WTC11 (cell line): Measurements from ENCODE around the gene ICE2. TPM values are rescaled to one million over a fixed set of nuclear protein-coding genes. Genes with fewer than 3 reads are reported as not detected.
A peak's percentile ranks its signal among the peaks of the same experiment; 100 is the strongest.

ENCODE experiments used
- ATAC-seq: fragments of 200-7000 bp; cut with Tn5 transposase; 2 replicates; pipeline ENCODE4 v1.10.0; 2021; ENCODE audit warnings: mild to moderate bottlenecking, moderate library complexity
- CTCF ChIA-PET: fragments of 300-600 bp; sonication (Branson Sonifier 250); formaldehyde crosslinking; loops from one replicate; lab custom pipeline; 2021; ENCODE audit warnings: antibody characterized with exemption; lab: Charles Lee
- POLR2A ChIA-PET: fragments of 350-600 bp; sonication (Branson Sonifier 250); formaldehyde crosslinking; loops from one replicate; lab custom pipeline; 2021; ENCODE audit warnings: antibody characterized with exemption; lab: Charles Lee
- DNase-seq: peaks from one replicate; pipeline ENCODE4 v3.0.0; 2021; ENCODE audit warnings: low spot score
- H3K27ac Mint-ChIP-seq: 2 replicates; pipeline ENCODE4 v1.8.0; 2021; ENCODE audit warnings: mixed read lengths
- H3K27me3 Mint-ChIP-seq: 2 replicates; pipeline ENCODE4 v1.8.0; 2021; ENCODE audit warnings: low read depth, mild to moderate bottlenecking, moderate library complexity, mixed read lengths
- H3K36me3 Mint-ChIP-seq: 2 replicates; pipeline ENCODE4 v1.8.0; 2021; ENCODE audit warnings: mixed read lengths
- H3K4me1 Mint-ChIP-seq: 2 replicates; pipeline ENCODE4 v1.8.0; 2022; ENCODE audit warnings: mixed read lengths
- H3K4me3 Mint-ChIP-seq: 2 replicates; pipeline ENCODE4 v1.8.0; 2021; ENCODE audit warnings: mild to moderate bottlenecking, moderate library complexity, mixed read lengths
- H3K9me3 Mint-ChIP-seq: 2 replicates; pipeline ENCODE4 v1.8.0; 2021; ENCODE audit warnings: mixed read lengths
- ELF4 ChIP-seq: sonication (generic); formaldehyde crosslinking; IDR thresholded peaks from 2 replicates; pipeline ENCODE4 v1.8.1; 2022; ENCODE audit warnings: low read depth, mild to moderate bottlenecking, moderate library complexity, missing genetic modification reagents
- GTF2I ChIP-seq: fragments of 250-450 bp; sonication (Bioruptor Pico); conservative IDR thresholded peaks from 2 replicates; pipeline ENCODE4 v1.4.0; 2021; ENCODE audit warnings: mild to moderate bottlenecking
- JUN ChIP-seq: sonication (generic); formaldehyde crosslinking; IDR thresholded peaks from 2 replicates; pipeline ENCODE4 v1.8.0; 2023; ENCODE audit warnings: mild to moderate bottlenecking, missing genetic modification reagents
- PRRX2 ChIP-seq: fragments of 250-450 bp; sonication (Bioruptor Pico); IDR thresholded peaks from 2 replicates; pipeline ENCODE4 v1.8.0; 2021; ENCODE audit warnings: mild to moderate bottlenecking
- TEAD1 ChIP-seq: sonication (generic); formaldehyde crosslinking; IDR thresholded peaks from 2 replicates; pipeline ENCODE4 v1.8.0; 2022; ENCODE audit warnings: mild to moderate bottlenecking, missing genetic modification reagents
- TEAD4 ChIP-seq: sonication (generic); formaldehyde crosslinking; IDR thresholded peaks from 2 replicates; pipeline ENCODE4 v1.8.0; 2022; ENCODE audit warnings: mild to moderate bottlenecking, missing genetic modification reagents
- TP53 ChIP-seq: sonication (generic); formaldehyde crosslinking; IDR thresholded peaks from 2 replicates; pipeline ENCODE4 v1.8.1; 2023; ENCODE audit warnings: mild to moderate bottlenecking, missing genetic modification reagents
- ZNF138 ChIP-seq: sonication (generic); formaldehyde crosslinking; conservative IDR thresholded peaks from 2 replicates; pipeline ENCODE4 v1.8.1; 2022; ENCODE audit warnings: mild to moderate bottlenecking, moderate library complexity, missing genetic modification reagents
- ZNF263 ChIP-seq: sonication (generic); formaldehyde crosslinking; IDR thresholded peaks from 2 replicates; pipeline ENCODE4 v1.8.1; 2022; ENCODE audit warnings: low read depth, mild to moderate bottlenecking, moderate library complexity, missing genetic modification reagents
- ZNF317 ChIP-seq: sonication (generic); formaldehyde crosslinking; IDR thresholded peaks from 2 replicates; pipeline ENCODE4 v1.8.1; 2023; ENCODE audit warnings: low read depth, mild to moderate bottlenecking, moderate library complexity, missing genetic modification reagents, borderline replicate concordance
- ZNF416 ChIP-seq: fragments of 250-450 bp; sonication (Bioruptor Pico); IDR thresholded peaks from 2 replicates; pipeline ENCODE4 v1.9.0; 2021; ENCODE audit warnings: mild to moderate bottlenecking, inconsistent platforms
- ZNF423 ChIP-seq: fragments of 250-450 bp; sonication (Bioruptor Pico); IDR thresholded peaks from 2 replicates; pipeline ENCODE4 v2.1.2; 2022; ENCODE audit warnings: mild to moderate bottlenecking, moderate library complexity
- total RNA-seq: library from RNA; stranded (reverse); gene quantifications from 3 replicates; pipeline ENCODE4 v1.2.3, GENCODE V29; 2021
- TF ChIP-seq, protein P1 (sequence below): fragments of 250-450 bp; sonication (Bioruptor Pico); IDR thresholded peaks from 2 replicates; pipeline ENCODE4 v2.1.2; 2022; ENCODE audit warnings: mild to moderate bottlenecking, moderate library complexity
- TF ChIP-seq, protein P2 (sequence below): sonication (generic); formaldehyde crosslinking; IDR thresholded peaks from 2 replicates; pipeline ENCODE4 v1.8.1; 2022; ENCODE audit warnings: low read depth, mild to moderate bottlenecking, moderate library complexity, missing genetic modification reagents, borderline replicate concordance
- TF ChIP-seq, protein P3 (sequence below): sonication (generic); formaldehyde crosslinking; IDR thresholded peaks from 2 replicates; pipeline ENCODE4 v1.8.0; 2022; ENCODE audit warnings: mild to moderate bottlenecking, missing genetic modification reagents
- TF ChIP-seq, protein P4 (sequence below): sonication (generic); formaldehyde crosslinking; IDR thresholded peaks from 2 replicates; pipeline ENCODE4 v1.8.1; 2022; ENCODE audit warnings: mild to moderate bottlenecking, moderate library complexity, missing genetic modification reagents
- TF ChIP-seq, protein P5 (sequence below): sonication (generic); formaldehyde crosslinking; IDR thresholded peaks from 2 replicates; pipeline ENCODE4 v1.8.1; 2023; ENCODE audit warnings: mild to moderate bottlenecking, missing genetic modification reagents
- TF ChIP-seq, protein P6 (sequence below): fragments of 250-450 bp; sonication (Bioruptor Pico); IDR thresholded peaks from 2 replicates; pipeline ENCODE4 v1.9.0; 2021; ENCODE audit warnings: moderate library complexity, mild to moderate bottlenecking, inconsistent platforms, borderline replicate concordance
- TF ChIP-seq, protein P7 (sequence below): sonication (generic); formaldehyde crosslinking; IDR thresholded peaks from 2 replicates; pipeline ENCODE4 v1.8.1; 2023; ENCODE audit warnings: mild to moderate bottlenecking, moderate library complexity, missing genetic modification reagents
- TF ChIP-seq, protein P8 (sequence below): sonication (generic); formaldehyde crosslinking; IDR thresholded peaks from 2 replicates; pipeline ENCODE4 v1.8.1; 2022; ENCODE audit warnings: missing genetic modification reagents, borderline replicate concordance
- TF ChIP-seq, protein P9 (sequence below): sonication (generic); formaldehyde crosslinking; IDR thresholded peaks from 2 replicates; pipeline ENCODE4 v1.8.1; 2022; ENCODE audit warnings: mild to moderate bottlenecking, missing genetic modification reagents, moderate library complexity, borderline replicate concordance

The ICE2 gene
- total RNA-seq, 1 experiment from 2014 or later, result 76.9 TPM

DNA sequence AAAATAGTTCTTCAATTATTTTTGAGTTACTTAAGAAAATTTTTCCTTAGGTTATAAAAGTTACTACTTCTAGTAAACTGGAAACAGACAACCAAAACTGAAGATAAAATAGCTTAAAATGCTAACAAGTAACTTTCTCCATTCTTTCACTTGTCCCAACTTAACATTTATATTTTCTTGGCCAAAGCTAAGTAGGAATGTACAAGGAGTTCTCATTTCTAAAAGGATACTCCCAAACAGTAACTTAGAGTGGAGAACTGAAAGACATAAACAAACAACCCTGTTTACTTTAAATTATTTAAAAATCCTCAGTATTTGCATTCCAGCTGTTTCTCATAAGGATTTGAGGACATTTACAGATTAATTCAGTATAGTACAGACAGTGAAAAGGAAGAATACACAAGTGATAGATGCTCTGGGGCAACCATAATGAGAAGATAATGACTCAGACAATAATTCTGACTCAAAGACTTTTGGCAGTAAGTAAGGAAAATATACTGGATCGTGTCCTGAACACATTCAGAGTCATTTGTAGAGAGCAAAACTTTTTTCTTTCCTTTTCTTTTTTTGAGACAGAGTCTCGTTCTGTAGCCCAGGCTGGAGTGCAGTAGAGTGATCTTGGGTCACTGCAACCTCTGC is 52.0 kb downstream of the ICE2 start (continued):
- TF ChIP-seq, protein P1, sequence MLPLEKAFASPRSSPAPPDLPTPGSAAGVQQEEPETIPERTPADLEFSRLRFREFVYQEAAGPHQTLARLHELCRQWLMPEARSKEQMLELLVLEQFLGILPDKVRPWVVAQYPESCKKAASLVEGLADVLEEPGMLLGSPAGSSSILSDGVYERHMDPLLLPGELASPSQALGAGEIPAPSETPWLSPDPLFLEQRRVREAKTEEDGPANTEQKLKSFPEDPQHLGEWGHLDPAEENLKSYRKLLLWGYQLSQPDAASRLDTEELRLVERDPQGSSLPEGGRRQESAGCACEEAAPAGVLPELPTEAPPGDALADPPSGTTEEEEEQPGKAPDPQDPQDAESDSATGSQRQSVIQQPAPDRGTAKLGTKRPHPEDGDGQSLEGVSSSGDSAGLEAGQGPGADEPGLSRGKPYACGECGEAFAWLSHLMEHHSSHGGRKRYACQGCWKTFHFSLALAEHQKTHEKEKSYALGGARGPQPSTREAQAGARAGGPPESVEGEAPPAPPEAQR (CRISPR knock-in tag), result no peak
- no peak for TF ChIP-seq ZNF138 (CRISPR knock-in tag)
- TF ChIP-seq, protein P2, sequence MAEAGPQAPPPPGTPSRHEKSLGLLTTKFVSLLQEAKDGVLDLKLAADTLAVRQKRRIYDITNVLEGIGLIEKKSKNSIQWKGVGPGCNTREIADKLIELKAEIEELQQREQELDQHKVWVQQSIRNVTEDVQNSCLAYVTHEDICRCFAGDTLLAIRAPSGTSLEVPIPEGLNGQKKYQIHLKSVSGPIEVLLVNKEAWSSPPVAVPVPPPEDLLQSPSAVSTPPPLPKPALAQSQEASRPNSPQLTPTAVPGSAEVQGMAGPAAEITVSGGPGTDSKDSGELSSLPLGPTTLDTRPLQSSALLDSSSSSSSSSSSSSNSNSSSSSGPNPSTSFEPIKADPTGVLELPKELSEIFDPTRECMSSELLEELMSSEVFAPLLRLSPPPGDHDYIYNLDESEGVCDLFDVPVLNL (CRISPR knock-in tag), result no peak

DNA sequence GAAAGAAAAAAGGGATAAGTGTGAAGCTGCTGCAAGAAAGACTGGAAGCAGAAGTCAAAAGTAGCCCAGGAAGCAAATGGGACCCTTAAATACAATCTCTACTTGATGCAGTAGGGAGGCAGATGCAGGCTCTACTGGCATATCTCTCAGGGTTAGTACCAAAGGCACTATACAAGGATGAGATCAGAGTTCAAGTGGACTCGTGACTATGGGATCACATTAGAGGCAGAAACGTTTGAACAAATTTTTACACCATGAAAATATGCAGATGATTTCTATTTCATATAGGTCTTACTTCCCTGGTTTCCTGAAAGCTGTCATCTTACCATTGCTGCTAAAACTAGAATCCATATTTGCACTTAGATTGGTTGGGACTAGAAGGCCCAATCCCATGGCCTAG is 53.5 kb downstream of the ICE2 start:
- POLR2A ChIA-PET, result no interaction called here

DNA sequence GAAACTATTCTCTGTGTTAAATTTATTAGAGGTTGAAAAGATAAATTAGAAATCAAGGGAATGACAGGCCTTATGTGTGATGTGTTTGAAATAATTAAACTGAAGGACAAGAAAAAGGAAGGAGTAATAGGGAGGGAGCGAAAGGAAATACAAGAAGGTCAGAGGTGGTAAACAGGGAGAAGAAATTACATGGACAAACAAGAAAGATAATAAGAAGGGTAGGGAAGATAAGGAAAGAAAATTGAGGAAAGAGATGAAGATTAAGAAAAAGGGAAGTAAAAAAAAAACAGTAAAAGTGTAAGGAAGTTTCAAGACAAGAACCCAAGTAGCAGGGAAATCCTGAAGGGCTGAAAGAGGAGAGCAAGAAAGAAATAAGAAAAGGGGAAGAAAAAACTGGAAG is 54.9 kb downstream of the ICE2 start:
- ChIA-PET CTCF (no interaction called here), POLR2A (no interaction called here)
- H3K4me1 Mint-ChIP-seq, result peaks cover 6% of the 10 kb centered on the region
- ATAC-seq, result no peak
- H3K4me3 Mint-ChIP-seq, result no peak overlapping the region
- H3K9me3 Mint-ChIP-seq, result no peaks in the 10 kb centered on the region
- peaks cover 12% of the 10 kb centered on the region for H3K36me3 Mint-ChIP-seq
- no peaks in the 10 kb centered on the region for H3K27me3 Mint-ChIP-seq
- peak overlapping the region; percentile 76 for H3K27ac Mint-ChIP-seq
- DNase-seq, result no peak
- TF ChIP-seq, protein P3, sequence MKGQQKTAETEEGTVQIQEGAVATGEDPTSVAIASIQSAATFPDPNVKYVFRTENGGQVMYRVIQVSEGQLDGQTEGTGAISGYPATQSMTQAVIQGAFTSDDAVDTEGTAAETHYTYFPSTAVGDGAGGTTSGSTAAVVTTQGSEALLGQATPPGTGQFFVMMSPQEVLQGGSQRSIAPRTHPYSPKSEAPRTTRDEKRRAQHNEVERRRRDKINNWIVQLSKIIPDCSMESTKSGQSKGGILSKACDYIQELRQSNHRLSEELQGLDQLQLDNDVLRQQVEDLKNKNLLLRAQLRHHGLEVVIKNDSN (CRISPR knock-in tag), result no peak
- TF ChIP-seq TEAD4 (CRISPR knock-in tag) (no peak), ZNF423 (CRISPR knock-in tag) (no peak), ZNF416 (CRISPR knock-in tag) (no peak), JUN (no peak)
- TF ChIP-seq, protein P4, sequence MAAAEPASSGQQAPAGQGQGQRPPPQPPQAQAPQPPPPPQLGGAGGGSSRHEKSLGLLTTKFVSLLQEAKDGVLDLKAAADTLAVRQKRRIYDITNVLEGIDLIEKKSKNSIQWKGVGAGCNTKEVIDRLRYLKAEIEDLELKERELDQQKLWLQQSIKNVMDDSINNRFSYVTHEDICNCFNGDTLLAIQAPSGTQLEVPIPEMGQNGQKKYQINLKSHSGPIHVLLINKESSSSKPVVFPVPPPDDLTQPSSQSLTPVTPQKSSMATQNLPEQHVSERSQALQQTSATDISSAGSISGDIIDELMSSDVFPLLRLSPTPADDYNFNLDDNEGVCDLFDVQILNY, result no peak
- TF ChIP-seq, protein P5, sequence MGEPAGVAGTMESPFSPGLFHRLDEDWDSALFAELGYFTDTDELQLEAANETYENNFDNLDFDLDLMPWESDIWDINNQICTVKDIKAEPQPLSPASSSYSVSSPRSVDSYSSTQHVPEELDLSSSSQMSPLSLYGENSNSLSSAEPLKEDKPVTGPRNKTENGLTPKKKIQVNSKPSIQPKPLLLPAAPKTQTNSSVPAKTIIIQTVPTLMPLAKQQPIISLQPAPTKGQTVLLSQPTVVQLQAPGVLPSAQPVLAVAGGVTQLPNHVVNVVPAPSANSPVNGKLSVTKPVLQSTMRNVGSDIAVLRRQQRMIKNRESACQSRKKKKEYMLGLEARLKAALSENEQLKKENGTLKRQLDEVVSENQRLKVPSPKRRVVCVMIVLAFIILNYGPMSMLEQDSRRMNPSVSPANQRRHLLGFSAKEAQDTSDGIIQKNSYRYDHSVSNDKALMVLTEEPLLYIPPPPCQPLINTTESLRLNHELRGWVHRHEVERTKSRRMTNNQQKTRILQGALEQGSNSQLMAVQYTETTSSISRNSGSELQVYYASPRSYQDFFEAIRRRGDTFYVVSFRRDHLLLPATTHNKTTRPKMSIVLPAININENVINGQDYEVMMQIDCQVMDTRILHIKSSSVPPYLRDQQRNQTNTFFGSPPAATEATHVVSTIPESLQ (CRISPR knock-in tag), result no peak

More for the DNA sequence above, 53.5 kb downstream of the ICE2 start:
- TF ChIP-seq PRRX2 (CRISPR knock-in tag), result no peak
- TF ChIP-seq, protein P6, sequence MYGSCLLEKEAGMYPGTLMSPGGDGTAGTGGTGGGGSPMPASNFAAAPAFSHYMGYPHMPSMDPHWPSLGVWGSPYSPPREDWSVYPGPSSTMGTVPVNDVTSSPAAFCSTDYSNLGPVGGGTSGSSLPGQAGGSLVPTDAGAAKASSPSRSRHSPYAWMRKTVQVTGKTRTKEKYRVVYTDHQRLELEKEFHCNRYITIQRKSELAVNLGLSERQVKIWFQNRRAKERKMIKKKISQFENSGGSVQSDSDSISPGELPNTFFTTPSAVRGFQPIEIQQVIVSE (CRISPR knock-in tag), result no peak
- TF ChIP-seq GTF2I (CRISPR knock-in tag), result no peak
- TF ChIP-seq TP53 (CRISPR knock-in tag), result no peak
- no peak for TF ChIP-seq ZNF263 (CRISPR knock-in tag)
- no peak for TF ChIP-seq ELF4 (CRISPR knock-in tag)
- TF ChIP-seq, protein P7, sequence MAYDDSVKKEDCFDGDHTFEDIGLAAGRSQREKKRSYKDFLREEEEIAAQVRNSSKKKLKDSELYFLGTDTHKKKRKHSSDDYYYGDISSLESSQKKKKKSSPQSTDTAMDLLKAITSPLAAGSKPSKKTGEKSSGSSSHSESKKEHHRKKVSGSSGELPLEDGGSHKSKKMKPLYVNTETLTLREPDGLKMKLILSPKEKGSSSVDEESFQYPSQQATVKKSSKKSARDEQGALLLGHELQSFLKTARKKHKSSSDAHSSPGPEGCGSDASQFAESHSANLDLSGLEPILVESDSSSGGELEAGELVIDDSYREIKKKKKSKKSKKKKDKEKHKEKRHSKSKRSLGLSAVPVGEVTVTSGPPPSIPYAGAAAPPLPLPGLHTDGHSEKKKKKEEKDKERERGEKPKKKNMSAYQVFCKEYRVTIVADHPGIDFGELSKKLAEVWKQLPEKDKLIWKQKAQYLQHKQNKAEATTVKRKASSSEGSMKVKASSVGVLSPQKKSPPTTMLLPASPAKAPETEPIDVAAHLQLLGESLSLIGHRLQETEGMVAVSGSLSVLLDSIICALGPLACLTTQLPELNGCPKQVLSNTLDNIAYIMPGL, result no peak
- no peak for TF ChIP-seq TEAD1 (CRISPR knock-in tag)
- TF ChIP-seq, protein P8, sequence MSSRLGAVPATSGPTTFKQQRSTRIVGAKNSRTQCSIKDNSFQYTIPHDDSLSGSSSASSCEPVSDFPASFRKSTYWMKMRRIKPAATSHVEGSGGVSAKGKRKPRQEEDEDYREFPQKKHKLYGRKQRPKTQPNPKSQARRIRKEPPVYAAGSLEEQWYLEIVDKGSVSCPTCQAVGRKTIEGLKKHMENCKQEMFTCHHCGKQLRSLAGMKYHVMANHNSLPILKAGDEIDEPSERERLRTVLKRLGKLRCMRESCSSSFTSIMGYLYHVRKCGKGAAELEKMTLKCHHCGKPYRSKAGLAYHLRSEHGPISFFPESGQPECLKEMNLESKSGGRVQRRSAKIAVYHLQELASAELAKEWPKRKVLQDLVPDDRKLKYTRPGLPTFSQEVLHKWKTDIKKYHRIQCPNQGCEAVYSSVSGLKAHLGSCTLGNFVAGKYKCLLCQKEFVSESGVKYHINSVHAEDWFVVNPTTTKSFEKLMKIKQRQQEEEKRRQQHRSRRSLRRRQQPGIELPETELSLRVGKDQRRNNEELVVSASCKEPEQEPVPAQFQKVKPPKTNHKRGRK (CRISPR knock-in tag), result no peak
- TF ChIP-seq, protein P4, result no peak
- TF ChIP-seq, protein P9, sequence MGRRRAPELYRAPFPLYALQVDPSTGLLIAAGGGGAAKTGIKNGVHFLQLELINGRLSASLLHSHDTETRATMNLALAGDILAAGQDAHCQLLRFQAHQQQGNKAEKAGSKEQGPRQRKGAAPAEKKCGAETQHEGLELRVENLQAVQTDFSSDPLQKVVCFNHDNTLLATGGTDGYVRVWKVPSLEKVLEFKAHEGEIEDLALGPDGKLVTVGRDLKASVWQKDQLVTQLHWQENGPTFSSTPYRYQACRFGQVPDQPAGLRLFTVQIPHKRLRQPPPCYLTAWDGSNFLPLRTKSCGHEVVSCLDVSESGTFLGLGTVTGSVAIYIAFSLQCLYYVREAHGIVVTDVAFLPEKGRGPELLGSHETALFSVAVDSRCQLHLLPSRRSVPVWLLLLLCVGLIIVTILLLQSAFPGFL, result no peak
- no peak for TF ChIP-seq ZNF317
- Mint-ChIP-seq H3K4me3 (no peak overlapping the region), H3K27me3 (no peaks in the 10 kb centered on the region), H3K36me3 (peaks cover 16% of the 10 kb centered on the region), H3K27ac (no peak overlapping the region), H3K4me1 (peaks cover 6% of the 10 kb centered on the region), H3K9me3 (no peaks in the 10 kb centered on the region)
- ATAC-seq (no peak), DNase-seq (no peak)
- CTCF ChIA-PET, result no interaction called here
